IMR-90 (cell line): ENCODE results near the gene PKD1. TPM values are rescaled to one million over a fixed set of nuclear protein-coding genes. Genes with fewer than 3 reads are reported as not detected.

Source experiments
- ATAC-seq: fragments of 200-7000 bp; cut with Tn5 transposase; 2 replicates; pipeline ENCODE4 v1.9.1; 2020; ENCODE audit warnings: low read depth, mild to moderate bottlenecking, moderate library complexity
- BruUV-seq: library from RNA; stranded (reverse); fragments of 400-500 nt; replicated peaks from 2 replicates; lab custom pipeline; 2021; lab: Mats Ljungman, UMichigan
- CTCF ChIA-PET: fragments of 300-600 bp; formaldehyde crosslinking; extraction: SDS; loops from one replicate; lab custom pipeline; 2021; ENCODE audit warnings: antibody characterized with exemption; lab: Yijun Ruan, JAX
- POLR2A ChIA-PET: fragments of 300-600 bp; sonication (Branson Sonifier 250); formaldehyde crosslinking; loops from one replicate; lab custom pipeline; 2022; ENCODE audit warnings: antibody characterized with exemption; ENCODE audit not compliant: unreplicated experiment; lab: Charles Lee
- DNase-seq: peaks from one replicate; pipeline ENCODE4 v3.0.0; 2013
- H2AFZ ChIP-seq: replicated peaks from 2 replicates; pipeline ENCODE3; 2013; ENCODE audit warnings: low read length, mild to moderate bottlenecking; ENCODE audit not compliant: poor library complexity
- H2AK5ac ChIP-seq: 2 replicates; pipeline ENCODE4 v1.6.1; 2013; ENCODE audit warnings: low read depth, low read length, inconsistent platforms
- H2AK9ac ChIP-seq: replicated peaks from 2 replicates; pipeline ENCODE3; 2013; ENCODE audit warnings: mild to moderate bottlenecking, low read depth, low read length, moderate library complexity; ENCODE audit not compliant: poor library complexity
- H2BK120ac ChIP-seq: 2 replicates; pipeline ENCODE4 v1.6.1; 2013; ENCODE audit warnings: low read depth, low read length, inconsistent platforms
- H2BK15ac ChIP-seq: 3 replicates; pipeline ENCODE4 v1.6.1; 2013; ENCODE audit warnings: low read depth, low read length, inconsistent platforms
- H2BK20ac ChIP-seq: 2 replicates; pipeline ENCODE4 v1.6.1; 2013; ENCODE audit warnings: low read depth, mild to moderate bottlenecking, inconsistent platforms, low read length, moderate library complexity
- H2BK5ac ChIP-seq: 2 replicates; pipeline ENCODE4 v1.6.1; 2013; ENCODE audit warnings: mild to moderate bottlenecking, low read depth, low read length, inconsistent platforms; ENCODE audit not compliant: poor library complexity, severe bottlenecking
- H3K14ac ChIP-seq: replicated peaks from 2 replicates; pipeline ENCODE4 v1.6.1; 2013; ENCODE audit warnings: low read depth, low read length, inconsistent platforms
- H3K18ac ChIP-seq: 2 replicates; pipeline ENCODE4 v1.6.1; 2013; ENCODE audit warnings: low read depth, low read length, control low read depth
- H3K23ac ChIP-seq: 2 replicates; pipeline ENCODE4 v1.6.1; 2013; ENCODE audit warnings: low read depth, low read length, inconsistent platforms
- H3K27ac ChIP-seq: 2 replicates; pipeline ENCODE4 v1.5.1; 2013; ENCODE audit warnings: mild to moderate bottlenecking, control low read depth, low read length; ENCODE audit not compliant: insufficient read depth
- H3K27me3 ChIP-seq: 2 replicates; pipeline ENCODE4 v1.6.1; 2013; ENCODE audit warnings: low read length; ENCODE audit not compliant: control insufficient read depth, insufficient read depth
- H3K36me3 ChIP-seq: 2 replicates; pipeline ENCODE4 v1.6.1; 2013; ENCODE audit warnings: low read length, mixed read lengths; ENCODE audit not compliant: control insufficient read depth, insufficient read depth
- H3K4ac ChIP-seq: 2 replicates; pipeline ENCODE4 v1.6.1; 2013; ENCODE audit warnings: low read depth, low read length, inconsistent platforms
- H3K4me1 ChIP-seq: 2 replicates; pipeline ENCODE4 v1.6.1; 2013; ENCODE audit warnings: low read length, mixed read lengths; ENCODE audit not compliant: control insufficient read depth, insufficient read depth
- H3K4me2 ChIP-seq: 2 replicates; pipeline ENCODE4 v1.6.1; 2013; ENCODE audit warnings: low read depth, mild to moderate bottlenecking, control low read depth, low read length, moderate library complexity
- H3K4me3 ChIP-seq: 2 replicates; pipeline ENCODE4 v1.5.1; 2013; ENCODE audit warnings: low read depth, mild to moderate bottlenecking, control low read depth, low read length, moderate library complexity; ENCODE audit not compliant: insufficient read depth
- H3K56ac ChIP-seq: 2 replicates; pipeline ENCODE4 v1.6.1; 2013; ENCODE audit warnings: low read length, inconsistent platforms; ENCODE audit not compliant: insufficient read depth; ENCODE audit errors: extremely low read depth
- H3K79me1 ChIP-seq, 2 experiments: 2 replicates each; pipeline ENCODE4 v1.6.1; 2013; ENCODE audit warnings: low read length in 2 of 2, inconsistent platforms in 1 of 2, low read depth in 1 of 2
- H3K9ac ChIP-seq: 2 replicates; pipeline ENCODE4 v1.6.1; 2013; ENCODE audit warnings: low read depth, low read length, control low read depth
- H3K9me1 ChIP-seq: 2 replicates; pipeline ENCODE4 v1.6.1; 2013; ENCODE audit warnings: low read length, inconsistent platforms; ENCODE audit not compliant: insufficient read depth
- H3K9me3 ChIP-seq: 2 replicates; pipeline ENCODE4 v1.6.1; 2013; ENCODE audit warnings: low read length; ENCODE audit not compliant: control insufficient read depth, insufficient read depth
- H4K20me1 ChIP-seq: 2 replicates; pipeline ENCODE4 v1.6.1; 2013; ENCODE audit warnings: low read length, inconsistent platforms; ENCODE audit not compliant: insufficient read depth
- H4K5ac ChIP-seq: 2 replicates; pipeline ENCODE4 v1.6.1; 2013; ENCODE audit warnings: mild to moderate bottlenecking, low read depth, low read length, control low read depth
- H4K8ac ChIP-seq, 2 experiments: 2 replicates each; pipeline ENCODE4 v1.6.1; 2013; ENCODE audit warnings: low read depth in 2 of 2, low read length in 2 of 2, control low read depth in 1 of 2, inconsistent platforms in 1 of 2
- H4K91ac ChIP-seq: 2 replicates; pipeline ENCODE4 v1.6.1; 2013; ENCODE audit warnings: low read depth, low read length, inconsistent platforms; ENCODE audit not compliant: insufficient read depth
- BHLHE40 ChIP-seq: fragments of 150-350 bp; IDR thresholded peaks from 2 replicates; pipeline ENCODE4 v1.6.1; 2016; ENCODE audit warnings: mild to moderate bottlenecking, low read depth, low read length
- CEBPB ChIP-seq: IDR thresholded peaks from 2 replicates; pipeline ENCODE4 v1.6.1; 2012; ENCODE audit warnings: low read depth, low read length, improper control_type of control experiment
- CHD1 ChIP-seq: IDR thresholded peaks from 2 replicates; pipeline ENCODE4 v1.6.1; 2012; ENCODE audit warnings: low read depth, low read length, improper control_type of control experiment
- FOS ChIP-seq: fragments of 150-350 bp; IDR thresholded peaks from 2 replicates; pipeline ENCODE4 v1.6.1; 2016; ENCODE audit warnings: low read depth, low read length
- MAFK ChIP-seq: IDR thresholded peaks from 2 replicates; pipeline ENCODE4 v1.6.1; 2012; ENCODE audit warnings: low read depth, low read length, improper control_type of control experiment
- MAZ ChIP-seq: IDR thresholded peaks from 2 replicates; pipeline ENCODE4 v1.6.1; 2012; ENCODE audit warnings: low read depth, mild to moderate bottlenecking, low read length, improper control_type of control experiment, moderate library complexity, borderline replicate concordance
- MXI1 ChIP-seq: IDR thresholded peaks from 2 replicates; pipeline ENCODE4 v1.6.1; 2012; ENCODE audit warnings: low read depth, mild to moderate bottlenecking, low read length, moderate library complexity, borderline replicate concordance
- NFE2L2 ChIP-seq: fragments of 150-350 bp; IDR thresholded peaks from 2 replicates; pipeline ENCODE4 v1.6.1; 2016; ENCODE audit warnings: low read depth, mild to moderate bottlenecking, low read length
- POLR2A ChIP-seq: IDR thresholded peaks from 2 replicates; pipeline ENCODE4 v1.6.1; 2012; ENCODE audit warnings: mild to moderate bottlenecking, low read depth, low read length
- RAD21 ChIP-seq: IDR thresholded peaks from 2 replicates; pipeline ENCODE4 v1.6.1; 2012; ENCODE audit warnings: low read length, improper control_type of control experiment
- RCOR1 ChIP-seq: IDR thresholded peaks from 2 replicates; pipeline ENCODE4 v1.6.1; 2012; ENCODE audit warnings: mild to moderate bottlenecking, low read length, improper control_type of control experiment; ENCODE audit not compliant: insufficient replicate concordance
- RFX5 ChIP-seq: IDR thresholded peaks from 2 replicates; pipeline ENCODE4 v1.8.0; 2012; ENCODE audit warnings: low read depth, mild to moderate bottlenecking, low read length, moderate library complexity
- SMC3 ChIP-seq: fragments of 150-350 bp; IDR thresholded peaks from 2 replicates; pipeline ENCODE4 v1.6.1; 2016; ENCODE audit warnings: low read depth, mild to moderate bottlenecking, antibody characterized with exemption, low read length, moderate library complexity
- WGBS, 2 experiments: methylation state at CpG; one replicate each; pipeline versions ENCODE4 v1.1.5 to v1.1.7; 2013; ENCODE audit warnings: missing lambda C conversion rate in 2 of 2; ENCODE audit not compliant: insufficient read length in 1 of 2; ENCODE audit errors: extremely low coverage in 2 of 2; 5-methylcytosine and 5-hydroxymethylcytosine counted together
- dilution Hi-C: fragments of 300-500 bp; cut with HindIII; formaldehyde crosslinking; loops from one replicate; pipeline ENCODE4 v1.14.3; 2018; ENCODE audit warnings: low sequenced_read_pairs; ENCODE audit not compliant: unreplicated experiment
- in situ Hi-C: fragments of 300-500 bp; cut with MboI; formaldehyde crosslinking; loops from 3 replicates; pipeline ENCODE4 v1.14.3; 2019; ENCODE audit warnings: low sequenced_read_pairs, inconsistent platforms, mixed read lengths
- intact Hi-C: fragments of 100-400 bp; cut with micrococcal nuclease; formaldehyde crosslinking; loops from 2 replicates; pipeline ENCODE4 v1.10.0; 2022
- polyA plus RNA-seq, 3 experiments: library from polyadenylated mRNA; depleted of rRNA; stranded (reverse); fragments of >200 nt; gene quantifications; 2 replicates each; pipeline ENCODE4 v1.2.3, GENCODE V29; 2012; ENCODE audit warnings: low replicate concordance in 1 of 3
- total RNA-seq: library from RNA; depleted of rRNA; stranded (reverse); fragments of >200 nt; gene quantifications from 2 replicates; pipeline ENCODE4 v1.2.3, GENCODE V29; 2012
- TF ChIP-seq, protein P1 (sequence below): conservative IDR thresholded peaks from 2 replicates; pipeline ENCODE4 v1.5.1; 2012; ENCODE audit warnings: mild to moderate bottlenecking, low read depth, low read length, improper control_type of control experiment
- TF ChIP-seq, protein P2 (sequence below): fragments of 150-350 bp; IDR thresholded peaks from 2 replicates; pipeline ENCODE4 v1.6.1; 2016; ENCODE audit warnings: low read depth, mild to moderate bottlenecking, low read length, moderate library complexity, borderline replicate concordance
- TF ChIP-seq, protein P3 (sequence below): fragments of 150-350 bp; IDR thresholded peaks from 2 replicates; pipeline ENCODE4 v1.6.1; 2017; ENCODE audit warnings: mild to moderate bottlenecking, antibody characterized with exemption, low read length, low read depth

PKD1 gene
- total and polyA plus RNA-seq, 2 of the 4 experiments (the other 2 are of a cell fraction), result 7.9 to 97.3 TPM

DNA sequence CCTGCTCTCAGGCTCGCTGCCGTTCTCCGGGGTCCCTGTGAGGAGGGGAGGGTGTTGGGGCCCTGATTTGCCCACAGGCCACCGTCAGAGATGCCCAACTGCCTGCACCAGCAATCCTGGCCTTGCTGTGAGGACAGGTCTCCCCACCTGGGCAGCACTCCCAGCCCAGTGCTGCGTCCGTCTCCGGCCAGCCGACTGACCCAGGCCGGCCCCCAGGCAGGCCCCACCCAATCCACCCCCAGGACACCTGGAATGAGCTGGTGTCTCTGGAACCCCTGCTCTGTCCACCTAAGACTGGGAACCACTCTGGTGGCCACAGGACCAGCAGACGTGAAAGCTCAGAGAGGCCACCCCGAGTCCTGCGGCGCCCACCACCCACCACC lies 20.1 kb downstream of the PKD1 start:
- H3K4me2 ChIP-seq, result no peak overlapping the region
- no peak overlapping the region for H3K9ac ChIP-seq
- H4K5ac ChIP-seq, result no peak overlapping the region
- no peaks in the 10 kb centered on the region for H3K9me1 ChIP-seq
- no peak overlapping the region for H2AFZ ChIP-seq
- intact Hi-C loops, result no loop called here
- H3K4me1 ChIP-seq, result peaks cover 2% of the 10 kb centered on the region; the same call in 1 of the 2 replicates
- TF ChIP-seq NFE2L2 (no peak), MXI1 (no peak), CEBPB (no peak), RAD21 (no peak), MAZ (no peak), RFX5 (no peak), BHLHE40 (no peak), MAFK (no peak), FOS (no peak), SMC3 (no peak), RCOR1 (no peak), CHD1 (no peak), POLR2A (no peak)
- TF ChIP-seq, protein P1, sequence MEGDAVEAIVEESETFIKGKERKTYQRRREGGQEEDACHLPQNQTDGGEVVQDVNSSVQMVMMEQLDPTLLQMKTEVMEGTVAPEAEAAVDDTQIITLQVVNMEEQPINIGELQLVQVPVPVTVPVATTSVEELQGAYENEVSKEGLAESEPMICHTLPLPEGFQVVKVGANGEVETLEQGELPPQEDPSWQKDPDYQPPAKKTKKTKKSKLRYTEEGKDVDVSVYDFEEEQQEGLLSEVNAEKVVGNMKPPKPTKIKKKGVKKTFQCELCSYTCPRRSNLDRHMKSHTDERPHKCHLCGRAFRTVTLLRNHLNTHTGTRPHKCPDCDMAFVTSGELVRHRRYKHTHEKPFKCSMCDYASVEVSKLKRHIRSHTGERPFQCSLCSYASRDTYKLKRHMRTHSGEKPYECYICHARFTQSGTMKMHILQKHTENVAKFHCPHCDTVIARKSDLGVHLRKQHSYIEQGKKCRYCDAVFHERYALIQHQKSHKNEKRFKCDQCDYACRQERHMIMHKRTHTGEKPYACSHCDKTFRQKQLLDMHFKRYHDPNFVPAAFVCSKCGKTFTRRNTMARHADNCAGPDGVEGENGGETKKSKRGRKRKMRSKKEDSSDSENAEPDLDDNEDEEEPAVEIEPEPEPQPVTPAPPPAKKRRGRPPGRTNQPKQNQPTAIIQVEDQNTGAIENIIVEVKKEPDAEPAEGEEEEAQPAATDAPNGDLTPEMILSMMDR, result no peak
- TF ChIP-seq, protein P2, sequence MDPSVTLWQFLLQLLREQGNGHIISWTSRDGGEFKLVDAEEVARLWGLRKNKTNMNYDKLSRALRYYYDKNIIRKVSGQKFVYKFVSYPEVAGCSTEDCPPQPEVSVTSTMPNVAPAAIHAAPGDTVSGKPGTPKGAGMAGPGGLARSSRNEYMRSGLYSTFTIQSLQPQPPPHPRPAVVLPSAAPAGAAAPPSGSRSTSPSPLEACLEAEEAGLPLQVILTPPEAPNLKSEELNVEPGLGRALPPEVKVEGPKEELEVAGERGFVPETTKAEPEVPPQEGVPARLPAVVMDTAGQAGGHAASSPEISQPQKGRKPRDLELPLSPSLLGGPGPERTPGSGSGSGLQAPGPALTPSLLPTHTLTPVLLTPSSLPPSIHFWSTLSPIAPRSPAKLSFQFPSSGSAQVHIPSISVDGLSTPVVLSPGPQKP, result no peak
- TF ChIP-seq, protein P3, sequence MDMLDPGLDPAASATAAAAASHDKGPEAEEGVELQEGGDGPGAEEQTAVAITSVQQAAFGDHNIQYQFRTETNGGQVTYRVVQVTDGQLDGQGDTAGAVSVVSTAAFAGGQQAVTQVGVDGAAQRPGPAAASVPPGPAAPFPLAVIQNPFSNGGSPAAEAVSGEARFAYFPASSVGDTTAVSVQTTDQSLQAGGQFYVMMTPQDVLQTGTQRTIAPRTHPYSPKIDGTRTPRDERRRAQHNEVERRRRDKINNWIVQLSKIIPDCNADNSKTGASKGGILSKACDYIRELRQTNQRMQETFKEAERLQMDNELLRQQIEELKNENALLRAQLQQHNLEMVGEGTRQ, result no peak
- H3K14ac ChIP-seq, result no peak overlapping the region
- H2BK20ac ChIP-seq, result no peak overlapping the region
- H3K27ac ChIP-seq, result no peak overlapping the region
- peaks cover 4% of the 10 kb centered on the region for H4K20me1 ChIP-seq
- POLR2A ChIA-PET, result no interaction called here
- no peak overlapping the region for H2BK5ac ChIP-seq
- H3K23ac ChIP-seq, result no peak overlapping the region
- CTCF ChIA-PET, result no interaction called here
- BruUV-seq, result no TSS peak
- H3K36me3 ChIP-seq, result peaks cover 29% of the 10 kb centered on the region; the same call in 1 of the 2 replicates
- H3K4ac ChIP-seq, result no peak overlapping the region
- H4K91ac ChIP-seq, result no peak overlapping the region
- no peak overlapping the region for H3K56ac ChIP-seq
- H3K79me1 ChIP-seq, result no peaks in the 10 kb centered on the region; a peak in 1 of 4 replicates
- H2BK15ac ChIP-seq, result no peak overlapping the region
- no peak overlapping the region for H4K8ac ChIP-seq
- no peak overlapping the region for H2AK5ac ChIP-seq
- H2BK120ac ChIP-seq, result no peak overlapping the region
- ATAC-seq (no peak), DNase-seq (no peak)
- in situ Hi-C loops, result no loop called here
- no peaks in the 10 kb centered on the region for H3K27me3 ChIP-seq
- no CpG with 5 or more reads among the region's 13 CpGs for WGBS, 2 experiments
- no peak overlapping the region for H3K18ac ChIP-seq
- H3K4me3 ChIP-seq, result no peak overlapping the region
- no peak overlapping the region for H2AK9ac ChIP-seq
- no peaks in the 10 kb centered on the region for H3K9me3 ChIP-seq
- dilution Hi-C loops, result no loop called here
